Testis (tissue), 3 donors: ENCODE data around the gene LMO2. TPM values are rescaled to one million over a fixed set of nuclear protein-coding genes. Genes with fewer than 3 reads are reported as not detected.
A peak's percentile ranks its signal among the peaks of the same experiment; 100 is the strongest.

Experiments
- DNase-seq: peaks from one replicate; pipeline ENCODE4 v3.0.0-alpha.2; 2019
- H3K27ac ChIP-seq, 2 donors: fragments of 200-600 bp; sonication (generic); one replicate each; pipeline ENCODE4 v1.5.1; 2019
- H3K27me3 ChIP-seq: fragments of 200-600 bp; sonication (generic); one replicate; pipeline ENCODE4 v1.5.1; 2019
- H3K36me3 ChIP-seq: fragments of 200-600 bp; sonication (generic); one replicate; pipeline ENCODE4 v1.5.1; 2017; ENCODE audit warnings: low read depth; ENCODE audit errors: missing control alignments
- H3K4me1 ChIP-seq: fragments of 200-600 bp; sonication (generic); one replicate; pipeline ENCODE4 v1.5.1; 2019
- H3K4me3 ChIP-seq, 2 donors: fragments of 200-600 bp; sonication (generic); one replicate each; pipeline ENCODE4 v1.5.1; 2017 to 2019
- H3K9me3 ChIP-seq: fragments of 200-600 bp; sonication (generic); one replicate; pipeline ENCODE4 v1.5.1; 2017
- CTCF ChIP-seq, 3 experiments: fragments of 450-650 bp in 2 of 3; fragments of 200-600 bp in 1 of 3; sonication (generic) in 1 of 3; IDR thresholded peaks; one replicate each; pipeline ENCODE4 v1.5.1; 2016 to 2019; ENCODE audit warnings: antibody characterized with exemption in 3 of 3, mild to moderate bottlenecking in 2 of 3, moderate library complexity in 1 of 3
- POLR2A ChIP-seq: fragments of 450-650 bp; IDR thresholded peaks from one replicate; pipeline ENCODE4 v1.6.1; 2017; ENCODE audit warnings: antibody characterized with exemption, mild to moderate bottlenecking, moderate library complexity
- WGBS, 2 donors: methylation state at CpG; one replicate each; pipeline ENCODE4 v1.1.5; 2018; 5-methylcytosine and 5-hydroxymethylcytosine counted together
- intact Hi-C: fragments of 100-400 bp; cut with DNase I; formaldehyde crosslinking; loops from one replicate; pipeline ENCODE4 v1.15.1; 2023; ENCODE audit warnings: low total_unique reads
- polyA plus RNA-seq: library from polyadenylated mRNA; stranded (reverse); fragments of 350-450 nt; fragmentation: Illumina TruSeq; extraction: RNeasy Lipid Tissue Mini Kit (QIAGEN cat#74804); gene quantifications from one replicate; pipeline ENCODE4 v1.2.3, GENCODE V29; 2014; ENCODE audit warnings: low read depth, low replicate concordance; ENCODE audit not compliant: insufficient read depth
- total RNA-seq, 2 donors: library from RNA; depleted of rRNA; stranded (reverse); fragments of >200 nt; gene quantifications; one replicate each; pipeline ENCODE4 v1.2.3, GENCODE V29; 2016

The LMO2 gene
- total and polyA plus RNA-seq, 3 donors from 2014 or later, result 6.5 to 18.3 (median 8.1) TPM

- no peaks in the 10 kb centered on the region for H3K4me1 ChIP-seq
- TF ChIP-seq CTCF (IDR thresholded peaks at IDR 0.05) (no peak), POLR2A (no peak)
- H3K27me3 ChIP-seq, result no peaks in the 10 kb centered on the region
- H3K9me3 ChIP-seq, result no peaks in the 10 kb centered on the region
- no peak for DNase-seq
- H3K4me3 ChIP-seq, result no peak overlapping the region
- no peaks in the 10 kb centered on the region for H3K36me3 ChIP-seq
- intact Hi-C loops, result no loop called here
- WGBS, 2 donors, result 79 to 80% methylated on average over 3 of the region's 3 CpGs
- no peak overlapping the region for H3K27ac ChIP-seq
Observed at GRCh38 chr11:33874433-33874832, 17.4 kb downstream of the LMO2 start.

DNA sequence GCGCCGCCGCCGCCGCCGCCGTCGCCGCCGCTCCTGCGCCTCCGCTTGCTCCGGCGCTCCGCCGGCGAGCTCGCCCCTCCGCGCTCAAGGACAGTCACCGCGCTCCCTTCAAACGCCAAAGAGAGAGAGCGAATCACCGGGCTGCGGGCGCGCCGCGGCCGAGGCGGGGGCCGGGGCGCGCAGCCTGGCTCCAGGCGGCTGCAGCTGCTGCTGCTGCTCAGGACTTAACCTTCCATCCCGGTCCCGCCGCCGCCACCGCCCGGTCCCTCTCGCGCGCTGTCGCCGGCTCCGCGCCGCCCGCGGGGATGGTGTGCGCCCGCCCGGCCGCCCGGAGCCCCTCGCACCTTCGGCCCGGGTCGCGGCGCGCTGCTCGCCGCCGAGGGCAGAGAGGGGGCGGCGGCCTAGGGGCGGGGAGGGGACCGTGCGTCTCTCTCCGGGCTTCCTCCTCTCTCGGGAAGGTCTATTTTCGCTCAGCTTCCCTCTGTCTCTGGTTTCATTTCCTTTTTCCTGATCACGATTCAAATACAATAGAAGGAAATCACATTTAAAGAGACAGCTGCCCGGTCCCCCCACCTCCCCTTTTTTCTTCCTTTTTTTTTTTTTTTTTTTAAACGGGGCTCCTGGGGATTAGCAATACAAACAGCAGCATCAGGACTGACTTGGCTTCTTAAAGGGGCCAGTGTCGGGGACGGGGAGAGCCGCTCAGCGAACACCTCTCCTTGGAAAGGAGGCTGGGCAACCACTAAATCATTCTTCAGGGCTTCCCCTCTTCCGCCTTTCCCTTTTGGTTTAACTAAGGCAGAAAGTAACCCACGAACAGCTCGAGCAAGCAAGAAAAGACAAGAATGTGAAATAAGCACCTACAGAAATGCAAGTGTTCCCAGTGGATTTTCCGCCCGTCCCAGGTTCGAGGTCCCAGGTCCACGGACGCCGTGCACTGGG lies 22.1 kb downstream of the LMO2 start:
- no peaks in the 10 kb centered on the region for H3K27me3 ChIP-seq
- intact Hi-C loops, result no loop called here

GRCh38 chr11:33868647-33869461 lies 23.0 kb downstream of the LMO2 start:
- no peaks in the 10 kb centered on the region for H3K4me1 ChIP-seq
- no peaks in the 10 kb centered on the region for H3K27me3 ChIP-seq
- peak; percentile 21 for DNase-seq
- H3K36me3 ChIP-seq, result no peaks in the 10 kb centered on the region
- H3K4me3 ChIP-seq, result peak overlapping the region; percentile 51 to 65
- no peaks in the 10 kb centered on the region for H3K9me3 ChIP-seq
- peak overlapping the region; percentile 4 to 77 for H3K27ac ChIP-seq
- intact Hi-C loops, result no loop called here
- 1 to 3% methylated on average over 32 to 56 of the region's 68 CpGs for WGBS, 2 donors
- no peak for TF ChIP-seq POLR2A
- TF ChIP-seq CTCF (IDR thresholded peaks at IDR 0.05), result no peak

More for the DNA sequence above, 22.1 kb downstream of the LMO2 start:
- Histone ChIP-seq H3K27ac (peak overlapping the region; percentile 33 to 77), H3K4me1 (no peaks in the 10 kb centered on the region), H3K9me3 (no peaks in the 10 kb centered on the region), H3K4me3 (peak overlapping the region; percentile 51 to 65), H3K36me3 (no peaks in the 10 kb centered on the region)
- 1% methylated on average over 24 to 37 of the region's 91 CpGs for WGBS, 2 donors
- TF ChIP-seq CTCF (IDR thresholded peaks at IDR 0.05) (no peak), POLR2A (no peak)
- DNase-seq, result no peak

- TF ChIP-seq CTCF (IDR thresholded peaks at IDR 0.05) (no peak), POLR2A (no peak)
- peak overlapping the region; percentile 51 to 65 for H3K4me3 ChIP-seq
- H3K36me3 ChIP-seq, result no peaks in the 10 kb centered on the region
- H3K27me3 ChIP-seq, result no peaks in the 10 kb centered on the region
- H3K4me1 ChIP-seq, result no peaks in the 10 kb centered on the region
- H3K9me3 ChIP-seq, result no peaks in the 10 kb centered on the region
- 10 to 26% methylated on average over 7 of the region's 7 CpGs for whole genome bisulfite sequencing, 2 donors
- peak overlapping the region; percentile 4 to 77 for H3K27ac ChIP-seq
- intact Hi-C loops, result no loop called here
- DNase-seq, result no peak
Observed at GRCh38 chr11:33867996-33868646, 23.8 kb downstream of the LMO2 start.
